NCI-H748 (cell line): ENCODE results near the gene ADAMTSL1.

Experiments used
- DNase-seq: peaks from one replicate; lab custom pipeline; 2025; ENCODE audit not compliant: unreplicated experiment; lab: John Stamatoyannopoulos, UW

Gene ADAMTSL1

DNA sequence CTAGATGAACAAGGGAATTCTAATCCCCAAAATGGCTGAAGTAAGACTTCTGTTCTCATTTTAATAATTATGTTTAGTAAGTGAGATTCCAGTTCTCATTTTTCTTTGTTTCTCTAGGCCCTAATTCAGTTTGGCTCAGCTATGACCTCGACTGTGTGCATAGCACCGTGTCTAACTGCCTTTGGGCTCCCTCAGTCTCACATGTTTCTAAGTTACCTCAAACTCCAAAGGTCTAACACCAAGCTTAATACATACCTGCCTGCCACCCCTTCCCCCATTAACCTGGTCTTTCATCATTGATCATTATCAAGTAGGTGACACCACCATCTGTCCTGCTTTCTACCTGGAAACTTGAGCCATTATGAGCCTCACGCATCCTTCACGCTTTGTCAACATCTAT lies 285.9 kb downstream of the ADAMTSL1 start:
- peak; percentile 61 for DNase-seq

DNA sequence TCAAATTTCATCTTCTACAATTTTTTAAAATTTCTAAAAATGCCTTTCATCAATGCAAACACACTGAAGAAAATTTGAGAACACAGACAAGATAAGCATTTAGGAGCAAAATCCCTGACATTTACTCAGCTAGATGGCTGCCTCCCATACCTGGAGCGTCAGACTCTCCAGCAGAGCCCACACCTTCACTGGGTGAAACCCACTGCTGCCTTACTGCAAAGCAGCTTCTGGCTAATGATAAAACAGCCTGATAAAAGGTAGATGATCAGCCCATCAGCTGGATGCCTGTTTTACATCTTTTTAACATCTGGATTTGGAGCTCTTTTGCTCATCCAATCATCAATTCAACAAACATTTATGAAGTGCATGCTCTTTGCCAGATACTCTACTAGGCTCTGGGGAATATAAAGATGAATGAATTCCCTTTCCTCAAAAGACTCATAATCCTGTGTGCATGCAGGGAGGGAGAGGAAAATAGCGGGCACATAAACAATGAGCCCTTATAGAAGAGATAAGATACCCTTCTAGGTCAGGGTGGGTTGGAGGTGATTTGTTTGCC lies 287.9 kb downstream of the ADAMTSL1 start:
- DNase-seq = peak; percentile 69

GRCh38 chr9:18766989-18767550 lies 293.1 kb downstream of the ADAMTSL1 start:
- DNase-seq = no peak

- DNase-seq = no peak
Observed at GRCh38 chr9:18768951-18769622, 295.1 kb downstream of the ADAMTSL1 start.

DNA sequence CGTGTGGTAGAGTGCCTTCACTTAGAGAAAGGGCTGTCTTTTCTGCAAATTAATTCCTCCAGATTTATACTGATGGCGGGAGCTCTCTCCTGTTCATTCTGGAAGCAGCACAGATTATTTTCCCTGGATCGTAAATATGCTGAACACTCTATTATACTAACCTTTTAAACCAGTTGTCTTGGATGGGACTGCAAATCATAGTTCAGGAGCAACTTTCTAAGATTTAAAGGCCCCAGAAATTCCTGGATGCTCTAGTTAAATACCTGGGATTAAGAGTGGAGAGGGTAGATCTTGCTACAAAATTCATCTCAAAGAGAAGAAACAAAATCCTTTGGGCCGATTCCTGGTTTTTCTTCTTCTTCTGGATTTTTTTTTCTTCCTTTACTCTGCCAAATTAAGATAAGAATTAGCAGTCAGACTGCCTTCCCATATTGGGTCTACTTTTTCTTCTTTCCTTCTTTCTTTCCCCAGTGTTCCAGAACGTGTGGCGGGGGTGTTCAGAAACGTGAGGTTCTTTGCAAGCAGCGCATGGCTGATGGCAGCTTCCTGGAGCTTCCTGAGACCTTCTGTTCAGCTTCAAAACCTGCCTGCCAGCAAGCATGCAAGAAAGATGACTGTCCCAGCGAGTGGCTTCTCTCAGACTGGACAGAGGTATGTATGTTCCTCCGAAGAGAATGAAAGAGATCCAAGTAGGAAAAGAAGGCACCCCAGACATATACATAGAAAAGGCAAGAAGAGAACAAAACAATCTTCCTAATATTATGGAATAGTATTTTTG lies 296.4 kb downstream of the ADAMTSL1 start:
- DNase-seq = no peak

- DNase-seq = no peak
Observed at GRCh38 chr9:18771011-18771410, 297.1 kb downstream of the ADAMTSL1 start.

DNA sequence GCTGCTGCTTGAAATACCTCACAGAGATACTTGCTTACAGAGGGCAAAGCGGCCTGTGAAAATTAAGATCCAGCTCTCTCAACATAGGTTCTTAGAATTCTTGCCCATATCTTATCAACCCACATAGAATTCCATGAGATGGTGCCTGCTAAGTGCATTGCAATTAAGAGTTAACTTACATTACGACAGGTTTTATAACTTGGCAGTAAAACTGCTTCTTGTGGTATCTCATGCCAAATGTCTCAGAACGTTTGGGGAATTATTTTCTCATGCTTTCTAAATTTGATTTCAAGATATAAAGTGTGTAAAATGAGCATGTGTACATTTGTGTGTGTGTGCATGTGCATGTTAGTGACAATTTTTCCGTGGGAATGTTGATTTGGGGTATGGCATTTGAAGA lies 297.8 kb downstream of the ADAMTSL1 start:
- DNase-seq = no peak

DNA sequence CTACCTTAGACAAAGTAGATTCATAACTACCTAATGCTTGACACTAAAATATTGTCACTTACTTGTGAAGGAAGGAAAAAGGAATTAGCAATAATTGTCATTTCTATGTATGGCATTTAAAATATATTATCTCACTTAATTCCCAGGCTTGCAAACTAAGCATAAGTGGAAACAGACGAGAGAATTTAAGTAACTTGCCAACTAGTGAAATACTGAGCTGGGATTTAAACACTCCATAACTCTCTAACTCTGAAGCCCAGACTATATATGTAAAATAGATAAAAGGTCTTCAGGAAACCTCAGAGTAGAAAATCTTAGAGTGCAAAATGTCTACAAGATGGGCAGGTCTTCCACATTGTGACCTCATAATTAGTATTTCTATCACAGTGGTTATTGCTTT lies 301.3 kb downstream of the ADAMTSL1 start:
- no peak for DNase-seq

- no peak for DNase-seq
Observed at GRCh38 chr9:18775930-18776329, 302.0 kb downstream of the ADAMTSL1 start.

DNA sequence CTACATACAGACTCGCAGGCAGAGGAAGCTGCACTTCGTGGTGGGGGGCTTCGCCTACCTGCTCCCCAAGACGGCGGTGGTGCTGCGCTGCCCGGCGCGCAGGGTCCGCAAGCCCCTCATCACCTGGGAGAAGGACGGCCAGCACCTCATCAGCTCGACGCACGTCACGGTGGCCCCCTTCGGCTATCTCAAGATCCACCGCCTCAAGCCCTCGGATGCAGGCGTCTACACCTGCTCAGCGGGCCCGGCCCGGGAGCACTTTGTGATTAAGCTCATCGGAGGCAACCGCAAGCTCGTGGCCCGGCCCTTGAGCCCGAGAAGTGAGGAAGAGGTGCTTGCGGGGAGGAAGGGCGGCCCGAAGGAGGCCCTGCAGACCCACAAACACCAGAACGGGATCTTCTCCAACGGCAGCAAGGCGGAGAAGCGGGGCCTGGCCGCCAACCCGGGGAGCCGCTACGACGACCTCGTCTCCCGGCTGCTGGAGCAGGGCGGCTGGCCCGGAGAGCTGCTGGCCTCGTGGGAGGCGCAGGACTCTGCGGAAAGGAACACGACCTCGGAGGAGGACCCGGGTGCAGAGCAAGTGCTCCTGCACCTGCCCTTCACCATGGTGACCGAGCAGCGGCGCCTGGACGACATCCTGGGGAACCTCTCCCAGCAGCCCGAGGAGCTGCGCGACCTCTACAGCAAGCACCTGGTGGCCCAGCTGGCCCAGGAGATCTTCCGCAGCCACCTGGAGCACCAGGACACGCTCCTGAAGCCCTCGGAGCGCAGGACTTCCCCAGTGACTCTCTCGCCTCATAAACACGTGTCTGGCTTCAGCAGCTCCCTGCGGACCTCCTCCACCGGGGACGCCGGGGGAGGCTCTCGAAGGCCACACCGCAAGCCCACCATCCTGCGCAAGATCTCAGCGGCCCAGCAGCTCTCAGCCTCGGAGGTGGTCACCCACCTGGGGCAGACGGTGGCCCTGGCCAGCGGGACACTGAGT lies 303.2 kb downstream of the ADAMTSL1 start:
- DNase-seq = no peak

- DNase-seq = no peak
Observed at GRCh38 chr9:18778147-18778546, 304.2 kb downstream of the ADAMTSL1 start.

GRCh38 chr9:18778846-18779245 lies 304.9 kb downstream of the ADAMTSL1 start:
- no peak for DNase-seq

GRCh38 chr9:18783909-18784308 lies 310.0 kb downstream of the ADAMTSL1 start:
- no peak for DNase-seq

DNA sequence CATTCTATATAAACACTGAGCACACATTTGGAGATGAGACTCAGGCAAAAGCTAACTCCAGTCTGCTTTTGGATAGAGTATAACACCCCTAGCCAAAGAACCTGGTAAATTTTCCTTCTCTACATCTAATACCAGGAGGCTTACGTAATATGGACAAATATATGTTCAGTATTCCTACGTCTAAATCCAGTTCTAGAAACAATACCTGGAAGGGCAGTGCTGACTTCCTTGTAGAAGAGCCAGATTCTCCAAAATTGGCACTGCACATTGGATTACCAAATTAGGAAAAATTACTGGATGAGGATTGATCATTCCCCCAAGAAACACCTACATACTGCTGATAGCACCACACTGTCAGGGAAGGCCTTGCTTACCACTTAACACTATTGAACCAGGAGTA lies 311.7 kb downstream of the ADAMTSL1 start:
- no peak for DNase-seq

DNA sequence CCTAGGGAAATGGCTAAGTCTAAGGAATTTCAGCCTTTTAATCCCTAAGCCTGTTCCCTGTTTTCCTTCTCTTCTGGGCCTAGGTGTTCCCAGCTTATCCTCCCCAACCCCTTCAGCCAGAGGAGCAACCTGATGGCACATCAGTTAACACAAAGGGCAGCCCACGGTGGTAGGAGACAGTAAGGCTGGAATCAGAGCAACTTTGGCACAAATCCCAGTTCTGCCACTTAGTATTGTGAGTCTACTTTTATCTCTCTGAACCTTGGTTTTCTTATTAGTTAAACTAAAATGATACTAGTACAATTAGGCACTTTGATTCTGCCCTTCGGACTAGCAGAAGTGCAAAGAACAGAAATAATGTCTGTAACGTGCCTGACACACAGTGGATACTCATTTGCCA lies 312.2 kb downstream of the ADAMTSL1 start:
- DNase-seq = peak; percentile 60

DNA sequence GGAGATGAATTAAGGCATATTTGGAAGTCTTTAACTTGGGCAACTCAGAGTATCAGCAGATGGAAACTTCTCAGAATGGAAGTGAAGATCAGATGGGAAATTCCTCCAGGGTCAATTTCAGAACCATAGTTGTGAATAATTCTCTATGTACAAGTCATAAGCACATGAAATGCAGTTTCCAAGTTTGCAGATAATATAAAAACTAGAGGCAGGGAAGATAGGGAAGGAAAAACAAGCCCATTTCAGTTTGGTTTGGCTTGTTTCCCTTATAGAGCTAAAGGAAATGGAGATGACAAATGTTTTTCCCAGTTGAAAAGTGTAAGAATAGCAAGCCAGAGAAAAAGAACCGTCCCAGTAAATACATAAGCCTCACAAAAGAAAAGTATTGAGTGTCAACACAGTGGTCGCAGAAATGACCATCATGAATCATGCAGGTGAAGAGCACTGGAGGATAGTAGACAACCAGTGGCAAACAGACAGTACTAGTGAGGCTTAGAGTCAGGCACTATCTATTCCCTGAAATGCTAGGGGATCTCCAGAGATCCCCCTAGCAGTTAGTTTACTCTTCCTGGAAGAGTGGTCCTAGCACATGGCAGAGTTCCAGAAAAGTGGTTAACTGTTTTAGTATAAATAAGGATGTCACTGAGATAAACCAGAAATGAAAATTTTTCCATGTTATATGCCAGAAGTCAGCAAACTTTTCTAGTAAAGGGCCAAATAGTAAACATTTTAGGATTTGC lies 313.1 kb downstream of the ADAMTSL1 start:
- DNase-seq = no peak

GRCh38 chr9:18788256-18788655 lies 314.3 kb downstream of the ADAMTSL1 start:
- DNase-seq = no peak

DNA sequence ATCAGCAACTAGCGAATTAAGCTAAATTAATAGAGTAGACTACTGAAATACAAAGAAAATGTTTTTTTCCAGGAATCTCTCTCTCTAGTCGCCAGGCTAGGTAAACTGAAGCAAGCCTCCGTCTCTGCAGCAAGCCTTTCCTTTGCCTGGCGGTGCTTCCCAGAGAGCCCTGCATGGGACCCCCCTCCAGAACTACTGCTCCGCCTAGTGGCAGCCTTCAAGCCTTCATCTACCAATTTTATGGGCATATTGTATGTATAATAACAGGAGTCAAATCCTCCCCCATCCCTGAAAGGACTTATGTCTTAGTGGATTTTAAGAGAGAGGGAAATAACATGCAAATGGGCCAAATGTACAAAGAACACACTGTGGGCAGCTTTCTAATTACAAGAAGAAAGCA lies 317.1 kb downstream of the ADAMTSL1 start:
- DNase-seq = peak; percentile 46

DNA sequence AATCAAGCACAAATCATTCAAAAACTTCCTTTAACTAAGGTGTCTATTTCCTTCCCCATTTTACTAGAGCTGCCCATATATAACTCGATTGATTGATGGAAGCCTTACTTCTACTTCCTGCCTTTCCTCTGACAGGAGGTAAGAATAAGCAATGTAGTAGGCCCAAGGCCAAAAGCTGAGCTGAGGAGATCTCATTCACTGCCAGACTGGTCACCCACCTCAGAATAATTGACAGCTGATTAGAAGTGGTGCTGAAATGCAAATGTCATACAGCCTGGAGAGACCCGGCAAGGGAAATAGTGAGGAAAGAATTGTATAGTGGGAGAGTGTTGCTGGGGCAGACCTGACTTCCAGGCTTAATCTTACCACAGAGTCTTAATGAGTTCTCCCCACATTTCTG lies 319.2 kb downstream of the ADAMTSL1 start:
- DNase-seq = no peak
